ENCODE data around the gene MPV17L. TPM values are rescaled to one million over a fixed set of nuclear protein-coding genes. Genes with fewer than 3 reads are reported as not detected.
"Not testable (repeated sequence)": the region's sequence is repeated elsewhere in the genome, so short reads cannot be mapped to it uniquely, and the experiment has no call there.

Gene MPV17L
- total RNA-seq, 1 experiment from 2014 or later = 0.11 TPM

GRCh38 chr16:15396948-15397594 lies 1.5 kb downstream of the MPV17L start:
- H3K27ac ChIP-seq = no peak overlapping the region
- no peaks in the 10 kb centered on the region for H3K9me2 ChIP-seq (ENCODE audit: insufficient read depth)
- H3F3A ChIP-seq (ENCODE audit: insufficient read depth, low read depth) = 0 out of 2 replicates have a peak, but pooled peaks cover 4% of the 10 kb centered on the region
- no peaks in the 10 kb centered on the region for H3K9me3 ChIP-seq (ENCODE audit: insufficient read depth, low read depth)
- no peaks in the 10 kb centered on the region for H3K36me3 ChIP-seq (ENCODE audit: low read depth)
- no peaks in the 10 kb centered on the region for H4K20me1 ChIP-seq (ENCODE audit: insufficient read depth)
- H3K79me2 ChIP-seq (ENCODE audit: low read depth) = no peaks in the 10 kb centered on the region
- no peaks in the 10 kb centered on the region for H3K4me1 ChIP-seq (replicated peaks; ENCODE audit: insufficient read depth)
- ChIA-PET CTCF (no interaction called here), POLR2A (ENCODE audit: unreplicated experiment) (no interaction called here)
- no peak overlapping the region for H3K4me3 ChIP-seq
- H2AFZ ChIP-seq = no peak overlapping the region
- TF ChIP-seq CTCF (conservative IDR thresholded peaks at IDR 0.05) (no peak), EZH2 (IDR thresholded peaks at IDR 0.05; ENCODE audit: low read depth) (no peak)
- no peaks in the 10 kb centered on the region for H3K27me3 ChIP-seq (ENCODE audit: insufficient read depth, low read depth)
- intact Hi-C loops (cut with micrococcal nuclease; ENCODE audit: unreplicated experiment) = no loop called here
- BruUV-seq (replicated peaks) = no TSS peak
- no peak overlapping the region for H3K4me2 ChIP-seq
- DNase-seq = peak in 1 of 2 experiments; percentile 33

GRCh38 chr16:15398618-15399316 lies 3.2 kb downstream of the MPV17L start:
- no peaks in the 10 kb centered on the region for H3K9me2 ChIP-seq (ENCODE audit: insufficient read depth)
- H3K27me3 ChIP-seq (ENCODE audit: insufficient read depth, low read depth) = no peaks in the 10 kb centered on the region
- ChIA-PET POLR2A (ENCODE audit: unreplicated experiment) (interaction anchor here (0.7 kb wide), 1 partner anchor 192 kb away, joined by 3 read pairs; no protein-coding TSS in a partner anchor), CTCF (no interaction called here)
- H3K4me2 ChIP-seq = no peak overlapping the region
- H3F3A ChIP-seq (ENCODE audit: insufficient read depth, low read depth) = peaks cover 8% of the 10 kb centered on the region; the same call in 1 of the 2 replicates
- TF ChIP-seq CTCF (conservative IDR thresholded peaks at IDR 0.05) (no peak), EZH2 (IDR thresholded peaks at IDR 0.05; ENCODE audit: low read depth) (no peak)
- H3K27ac ChIP-seq = no peak overlapping the region
- no peak overlapping the region for H2AFZ ChIP-seq
- no peaks in the 10 kb centered on the region for H3K36me3 ChIP-seq (ENCODE audit: low read depth)
- BruUV-seq (replicated peaks) = no TSS peak
- peak in 1 of 2 experiments; percentile 34 for DNase-seq
- no peaks in the 10 kb centered on the region for H4K20me1 ChIP-seq (ENCODE audit: insufficient read depth)
- H3K4me3 ChIP-seq = no peak overlapping the region
- H3K4me1 ChIP-seq (replicated peaks; ENCODE audit: insufficient read depth) = peaks cover 1% of the 10 kb centered on the region
- H3K79me2 ChIP-seq (ENCODE audit: low read depth) = no peaks in the 10 kb centered on the region
- no peaks in the 10 kb centered on the region for H3K9me3 ChIP-seq (ENCODE audit: insufficient read depth, low read depth)
- intact Hi-C loops (cut with micrococcal nuclease; ENCODE audit: unreplicated experiment) = no loop called here

GRCh38 chr16:15399317-15399716 lies 3.8 kb downstream of the MPV17L start:
- Histone ChIP-seq H3K79me2 (ENCODE audit: low read depth) (no peaks in the 10 kb centered on the region), H2AFZ (no peak overlapping the region), H3K4me2 (no peak overlapping the region), H3K27ac (no peak overlapping the region), H3K9me3 (ENCODE audit: insufficient read depth, low read depth) (no peaks in the 10 kb centered on the region), H3K9me2 (ENCODE audit: insufficient read depth) (no peaks in the 10 kb centered on the region), H4K20me1 (ENCODE audit: insufficient read depth) (no peaks in the 10 kb centered on the region), H3K36me3 (ENCODE audit: low read depth) (no peaks in the 10 kb centered on the region), H3K27me3 (ENCODE audit: insufficient read depth, low read depth) (no peaks in the 10 kb centered on the region), H3K4me3 (no peak overlapping the region), H3K4me1 (replicated peaks; ENCODE audit: insufficient read depth) (peaks cover 7% of the 10 kb centered on the region), H3F3A (ENCODE audit: insufficient read depth, low read depth) (peaks cover 14% of the 10 kb centered on the region; the same call in 1 of the 2 replicates)
- POLR2A ChIA-PET (ENCODE audit: unreplicated experiment) = interaction anchor here (0.7 kb wide), 1 partner anchor 191 kb away, joined by 3 read pairs; no protein-coding TSS in a partner anchor
- CTCF ChIA-PET = no interaction called here
- no peak for TF ChIP-seq EZH2 (IDR thresholded peaks at IDR 0.05; ENCODE audit: low read depth)
- TF ChIP-seq CTCF (conservative IDR thresholded peaks at IDR 0.05) = no peak
- BruUV-seq (replicated peaks) = no TSS peak
- intact Hi-C loops (cut with micrococcal nuclease; ENCODE audit: unreplicated experiment) = no loop called here
- DNase-seq = no peak

- DNase-seq; H3K27me3 ChIP-seq (ENCODE audit: insufficient read depth, low read depth); BruUV-seq (replicated peaks); H3K4me1 ChIP-seq (replicated peaks; ENCODE audit: insufficient read depth); intact Hi-C loops (cut with micrococcal nuclease; ENCODE audit: unreplicated experiment); H3K27ac ChIP-seq; CTCF ChIA-PET; H3K36me3 ChIP-seq (ENCODE audit: low read depth); H3K4me3 ChIP-seq; H3K9me3 ChIP-seq (ENCODE audit: insufficient read depth, low read depth); H4K20me1 ChIP-seq (ENCODE audit: insufficient read depth); POLR2A ChIA-PET (ENCODE audit: unreplicated experiment); H2AFZ ChIP-seq; H3K9me2 ChIP-seq (ENCODE audit: insufficient read depth); H3K79me2 ChIP-seq (ENCODE audit: low read depth); H3K4me2 ChIP-seq: not testable (repeated sequence)
- H3F3A ChIP-seq (ENCODE audit: insufficient read depth, low read depth) = peaks cover 15% of the 10 kb centered on the region; the same call in 1 of the 2 replicates
Measured at GRCh38 chr16:15400314-15400713, 4.8 kb downstream of the MPV17L start.

Measured in PC-9 (cell line).